ENCODE measurements around the gene FOXP2. TPM values are rescaled to one million over a fixed set of nuclear protein-coding genes. Genes with fewer than 3 reads are reported as not detected.

The FOXP2 gene
- total and polyA plus RNA-seq, 9 of the 15 experiments (the other 6 are each of a cell fraction or from before 2014, with no cell fraction given) = not detected

GRCh38 chr7:114659409-114660125 is 245.0 kb downstream of the FOXP2 start:
- intact Hi-C loops (cut with micrococcal nuclease) = no loop called here
- H3K79me2 ChIP-seq (ENCODE audit: control insufficient read depth, insufficient read depth, low read length) = no peaks in the 10 kb centered on the region
- H3K9me1 ChIP-seq (ENCODE audit: control insufficient read depth, insufficient read depth, low read length) = no peaks in the 10 kb centered on the region
- in situ Hi-C loops (cut with MboI) = no loop called here
- no peak overlapping the region for H3K4me3 ChIP-seq
- H4K20me1 ChIP-seq (replicated peaks; ENCODE audit: control insufficient read depth, insufficient read depth, low read length) = no peaks in the 10 kb centered on the region
- H3K9me3 ChIP-seq (replicated peaks; ENCODE audit: control insufficient read depth, insufficient read depth, low read depth, low read length) = no peaks in the 10 kb centered on the region
- H3K36me3 ChIP-seq (ENCODE audit: control insufficient read depth, insufficient read depth, low read length) = no peaks in the 10 kb centered on the region
- DNase-seq (ENCODE audit: extremely low read depth in 1 of 4, low spot score in 3 of 4) = no peak
- WGBS (ENCODE audit: insufficient coverage, low coverage, missing lambda C conversion rate) = under 1% methylated on average over 7 of the region's 7 CpGs
- ATAC-seq = no peak
- no peak overlapping the region for H3K4me2 ChIP-seq (ENCODE audit: insufficient read depth, low read length)
- no peak overlapping the region for H2AFZ ChIP-seq (ENCODE audit: low read depth, low read length)
- ChIA-PET POLR2A (no interaction called here), CTCF (ENCODE audit: low intra/inter-chr PET ratio) (no interaction called here)
- no peaks in the 10 kb centered on the region for H3K4me1 ChIP-seq (replicated peaks in 1 of 2; ENCODE audit: control insufficient read depth in 2 of 2, insufficient read depth in 2 of 2, low read length in 2 of 2)
- no peak overlapping the region for H3K27ac ChIP-seq (ENCODE audit: extremely low read depth, low read depth, low read length)
- TF ChIP-seq CUX1 (CRISPR knock-in tag; IDR thresholded peaks at IDR 0.05) (no peak), SIN3B (IDR thresholded peaks at IDR 0.05; ENCODE audit: low read depth) (no peak), GATAD2A (IDR thresholded peaks at IDR 0.05) (no peak), TCF3 (CRISPR knock-in tag; IDR thresholded peaks at IDR 0.05) (no peak), CREB5 (CRISPR knock-in tag; IDR thresholded peaks at IDR 0.05) (no peak)
- no peak for FAIRE-seq
- no TSS peak for BruUV-seq (replicated peaks)
- no peaks in the 10 kb centered on the region for H3K27me3 ChIP-seq (ENCODE audit: control insufficient read depth in 2 of 2, insufficient read depth in 2 of 2, low read length in 2 of 2)
- no peak overlapping the region for H3K9ac ChIP-seq (ENCODE audit: insufficient read depth in 1 of 2, low read depth in 2 of 2, low read length in 2 of 2)
